Coronary artery (tissue), 2 donors: Measurements from ENCODE around the gene ZNF555.

Experiments
- DNase-seq: peaks from one replicate; pipeline ENCODE4 v3.0.0-alpha.2; 2017; ENCODE audit warnings: low spot score
- H3K27ac ChIP-seq, 2 donors: fragments of 200-600 bp; sonication (generic); one replicate each; pipeline ENCODE4 v1.5.1; 2016 to 2019
- H3K4me3 ChIP-seq: fragments of 200-600 bp; sonication (generic); 2 replicates; pipeline ENCODE4 v1.5.1; 2016; ENCODE audit warnings: mild to moderate bottlenecking, moderate library complexity
- CTCF ChIP-seq: fragments of 200-600 bp; sonication (generic); IDR thresholded peaks from one replicate; pipeline ENCODE4 v1.5.1; 2019; ENCODE audit warnings: antibody characterized with exemption

ZNF555 gene

GRCh38 chr19:2809387-2810140 lies 31.7 kb upstream of the ZNF555 start:
- no peak overlapping the region for H3K4me3 ChIP-seq
- no peak for TF ChIP-seq CTCF
- H3K27ac ChIP-seq: no peak overlapping the region
- DNase-seq: no peak

- H3K4me3 ChIP-seq: no peak overlapping the region
- no peak for TF ChIP-seq CTCF
- DNase-seq: no peak
- H3K27ac ChIP-seq: no peak overlapping the region
These were observed 30.9 kb upstream of the ZNF555 start for GRCh38 chr19:2810141-2811091.

- TF ChIP-seq CTCF: no peak
- H3K27ac ChIP-seq: no peak overlapping the region
- DNase-seq: no peak
These were observed 30.0 kb upstream of the ZNF555 start for GRCh38 chr19:2811221-2811722.

GRCh38 chr19:2811735-2812413 lies 29.4 kb upstream of the ZNF555 start:
- H3K4me3 ChIP-seq: no peak overlapping the region
- no peak for TF ChIP-seq CTCF
- H3K27ac ChIP-seq: no peak overlapping the region
- no peak for DNase-seq

More at GRCh38 chr19:2811221-2811722, 30.0 kb upstream of the ZNF555 start:
- H3K4me3 ChIP-seq: no peak overlapping the region

- TF ChIP-seq CTCF: no peak
- Histone ChIP-seq H3K27ac (no peak overlapping the region), H3K4me3 (no peak overlapping the region)
- DNase-seq: no peak
These were observed 28.7 kb upstream of the ZNF555 start for GRCh38 chr19:2812414-2813234.
